NCI-H1048 (cell line): ENCODE data around the gene DAPK1.
"Not testable (repeated sequence)": the region's sequence is repeated elsewhere in the genome, so short reads cannot be mapped to it uniquely, and the experiment has no call there.

Experiments
- DNase-seq: peaks from one replicate; lab custom pipeline; 2025; lab: John Stamatoyannopoulos, UW

DAPK1 gene

GRCh38 chr9:87545858-87546257, 48.2 kb downstream of the DAPK1 start:
- DNase-seq, result no peak

DNA sequence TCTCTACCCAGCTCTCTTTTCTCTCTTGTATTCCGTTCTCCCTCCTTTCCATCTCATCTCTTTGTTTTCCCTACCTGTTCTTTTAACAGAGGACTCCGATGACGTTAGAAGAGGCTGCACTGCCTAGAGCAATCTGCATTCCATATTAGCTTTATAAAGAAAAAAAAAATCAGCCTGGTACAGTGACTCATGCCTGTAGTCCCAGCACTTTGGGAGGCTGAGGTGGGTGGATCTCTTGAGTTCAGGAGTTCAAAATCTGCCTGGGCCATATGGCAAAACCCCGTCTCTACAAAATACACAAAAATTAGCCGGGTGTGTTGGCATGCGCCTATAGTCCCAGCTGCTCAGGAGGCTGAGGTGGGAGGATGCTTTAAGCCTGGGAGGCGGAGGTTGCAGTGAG, 49.0 kb downstream of the DAPK1 start:
- no peak for DNase-seq

DNA sequence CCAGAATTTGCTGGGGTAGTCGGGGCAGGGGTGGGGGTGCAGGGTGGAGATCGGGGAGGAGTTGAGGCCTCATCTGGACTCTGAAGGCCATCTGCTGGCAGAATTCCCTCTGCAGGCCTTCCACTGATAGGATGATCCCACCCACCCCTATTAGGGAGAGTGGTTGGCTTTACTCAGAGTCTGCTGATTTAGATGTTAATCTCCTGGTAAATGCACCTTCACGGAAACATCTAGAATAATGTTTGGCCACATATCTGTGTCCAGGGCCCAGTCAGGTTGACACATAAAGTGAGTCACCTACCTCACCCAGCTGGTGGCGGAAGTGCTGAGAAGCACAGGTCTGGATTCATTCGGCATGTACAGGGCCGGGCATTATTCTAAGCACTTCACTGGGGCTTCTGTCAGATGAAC, 50.0 kb downstream of the DAPK1 start:
- no peak for DNase-seq

- DNase-seq, result no peak
These were observed 50.5 kb downstream of the DAPK1 start for GRCh38 chr9:87548159-87548558.

- not testable (repeated sequence) for DNase-seq
These were observed 51.4 kb downstream of the DAPK1 start for GRCh38 chr9:87549088-87549487.

DNA sequence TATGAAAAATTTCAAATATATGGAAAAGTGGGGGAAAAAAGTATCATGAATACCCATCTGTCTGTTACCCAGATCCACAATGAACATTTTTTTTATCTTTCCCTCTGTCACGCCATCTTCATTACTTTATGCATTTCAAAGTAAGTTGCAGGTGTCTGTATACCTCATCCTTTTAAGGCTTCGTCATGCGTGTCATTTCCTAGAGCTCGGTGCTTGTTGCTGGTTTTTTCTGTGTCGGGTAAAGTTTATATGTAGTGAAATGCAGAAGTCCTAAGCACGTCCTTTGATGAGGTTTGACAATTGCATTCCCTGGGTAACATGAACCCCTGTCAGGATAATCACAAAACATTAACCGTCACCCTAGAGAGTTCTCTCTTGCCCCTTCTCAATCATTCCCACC, 52.1 kb downstream of the DAPK1 start:
- DNase-seq, result no peak

GRCh38 chr9:87550253-87550954, 52.7 kb downstream of the DAPK1 start:
- DNase-seq, result no peak

DNA sequence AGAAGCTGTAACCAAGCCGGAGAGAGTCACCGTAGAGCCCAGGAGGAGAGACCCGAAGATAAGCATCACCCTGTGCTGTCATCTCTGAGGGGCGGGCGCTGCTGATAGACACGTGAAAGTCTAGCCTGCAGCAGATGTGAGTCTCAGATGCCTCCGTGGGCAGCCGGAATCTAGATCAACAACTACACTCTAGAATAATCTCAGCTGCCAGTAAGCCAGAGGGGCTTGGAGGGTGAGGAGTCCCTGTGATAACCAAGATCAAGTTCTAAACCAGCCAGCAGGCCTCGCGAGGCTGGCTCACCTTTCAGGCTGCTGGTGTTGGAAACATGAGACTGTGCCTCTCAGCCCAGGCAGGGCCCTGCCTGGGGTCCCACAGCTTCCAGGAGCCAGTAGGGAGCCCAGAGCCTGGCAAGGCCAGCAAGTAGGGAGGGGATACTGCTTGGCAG, 54.1 kb downstream of the DAPK1 start:
- no peak for DNase-seq

DNA sequence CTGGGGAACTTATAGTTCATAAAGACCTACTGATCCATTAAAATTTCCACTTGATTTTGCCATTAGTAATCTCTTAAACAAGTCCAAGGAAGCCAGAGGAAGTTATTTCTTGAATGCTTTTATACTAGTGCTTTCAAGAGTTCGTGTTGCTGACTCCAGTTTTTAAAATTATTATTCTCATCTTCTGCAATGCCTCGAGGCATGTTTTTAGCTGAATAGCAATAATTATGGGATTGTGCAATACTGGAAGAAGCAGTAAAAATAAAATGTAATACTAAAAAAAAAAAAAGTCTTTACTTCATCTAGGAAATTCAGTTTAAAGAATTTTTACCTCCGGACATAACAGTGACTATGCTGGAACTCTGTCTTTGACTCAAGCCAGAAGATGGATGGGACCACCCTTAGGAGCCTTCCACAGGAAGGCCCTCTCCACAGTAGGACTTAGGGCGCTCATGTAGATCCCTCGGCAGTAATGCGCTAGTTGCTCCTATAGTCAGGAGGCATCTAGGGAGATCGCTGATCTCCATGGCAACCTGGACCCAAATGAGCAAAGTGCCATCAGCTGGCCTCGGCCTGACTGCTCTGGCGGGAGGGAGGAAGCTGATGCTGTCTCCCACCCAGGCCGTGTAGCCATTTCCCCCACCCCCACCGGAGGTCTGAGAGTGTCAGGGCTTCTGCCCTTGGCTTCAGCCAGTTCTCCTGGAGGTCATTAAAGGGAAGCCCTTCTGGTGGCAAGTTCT, 56.7 kb downstream of the DAPK1 start:
- no peak for DNase-seq

DNA sequence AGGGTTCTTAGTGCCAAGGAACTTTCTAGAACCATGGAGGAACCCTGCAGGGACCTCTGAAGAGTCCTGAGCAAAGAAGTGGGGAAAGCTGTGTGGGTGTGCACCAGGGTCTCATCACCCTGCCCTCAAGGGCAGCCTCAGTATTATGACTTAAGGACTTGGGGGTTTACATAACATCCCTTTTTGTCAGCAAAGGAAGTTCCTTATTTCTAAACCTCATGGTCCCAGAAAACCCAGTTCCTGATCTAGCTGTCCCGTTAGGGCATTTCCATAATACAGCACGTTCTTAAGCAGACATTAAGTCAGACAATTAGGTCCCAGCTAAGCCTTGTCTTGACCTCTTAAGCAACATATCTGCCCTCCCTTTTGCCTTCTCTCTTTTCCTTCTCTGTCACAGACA, 57.3 kb downstream of the DAPK1 start:
- no peak for DNase-seq

DNA sequence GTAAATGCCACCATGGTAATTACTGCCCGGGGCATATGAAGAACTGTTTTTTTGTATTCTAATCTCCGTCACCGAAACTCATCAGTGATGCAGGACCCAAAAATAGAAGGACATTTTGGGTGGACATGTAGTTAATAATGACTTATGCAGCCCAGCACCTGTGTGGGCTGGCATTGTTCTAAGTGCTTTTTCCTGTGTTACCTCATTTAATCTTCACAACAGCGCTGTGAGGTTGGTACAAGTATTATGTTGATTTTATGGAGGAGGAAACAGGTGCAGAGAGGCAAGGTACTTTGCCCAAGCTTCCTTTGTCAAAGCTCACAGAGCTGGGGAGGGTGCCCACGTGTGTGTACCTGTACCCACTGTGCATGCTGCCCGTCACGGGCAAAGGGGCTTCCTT, 58.4 kb downstream of the DAPK1 start:
- no peak for DNase-seq

GRCh38 chr9:87556821-87557220, 59.2 kb downstream of the DAPK1 start:
- DNase-seq, result no peak

GRCh38 chr9:87557996-87558395, 60.3 kb downstream of the DAPK1 start:
- DNase-seq, result no peak

GRCh38 chr9:87558606-87559190, 61.0 kb downstream of the DAPK1 start:
- no peak for DNase-seq

DNA sequence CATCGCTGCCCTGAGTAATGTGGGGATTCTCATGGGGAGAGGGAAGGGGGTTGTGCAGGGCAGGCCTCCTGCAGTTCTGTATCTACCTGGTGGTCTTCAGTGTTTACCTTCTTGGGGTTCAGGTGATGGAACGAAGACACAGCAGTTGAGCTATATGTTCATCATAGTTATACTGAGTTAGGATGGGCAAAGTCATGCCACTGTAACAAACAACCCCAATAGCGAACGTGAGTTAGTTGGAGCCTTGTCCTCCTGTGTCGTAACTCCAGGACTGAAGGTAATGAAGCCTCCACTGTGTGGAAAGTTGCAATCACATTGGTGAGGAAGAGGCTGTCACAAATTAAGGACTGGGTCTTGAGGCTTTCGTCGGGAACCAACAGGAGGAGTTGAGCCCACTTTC, 64.4 kb downstream of the DAPK1 start:
- no peak for DNase-seq

DNA sequence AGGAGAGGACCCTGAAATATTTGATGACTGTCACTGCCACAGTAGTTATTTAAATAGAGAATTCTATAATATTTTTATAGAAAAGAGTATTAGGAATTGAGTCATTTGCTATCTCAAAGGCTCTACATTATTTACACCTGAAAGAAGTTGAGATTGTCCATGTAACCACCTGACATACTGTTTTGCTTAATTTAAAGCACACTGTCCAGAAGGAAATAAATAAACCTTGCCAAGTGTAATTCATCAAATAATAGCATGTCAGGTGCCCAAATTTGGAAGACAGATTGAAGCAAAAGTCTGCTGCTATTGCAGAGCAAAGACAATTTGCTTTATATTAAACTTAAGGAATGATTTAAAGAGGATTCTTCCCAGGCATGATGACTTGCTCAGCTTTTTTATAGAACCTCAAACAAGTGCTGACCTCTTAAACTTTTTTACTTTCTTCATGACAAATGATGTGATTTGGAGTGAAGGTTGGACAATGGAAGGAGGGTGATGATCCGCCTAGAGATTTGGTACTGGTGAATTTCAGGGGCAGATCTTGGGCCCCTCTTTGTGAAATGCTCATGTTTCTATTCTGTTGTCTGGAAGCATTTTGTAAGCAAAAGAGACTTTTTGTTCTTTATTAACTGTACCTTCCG, 65.0 kb downstream of the DAPK1 start:
- DNase-seq, result no peak

DNA sequence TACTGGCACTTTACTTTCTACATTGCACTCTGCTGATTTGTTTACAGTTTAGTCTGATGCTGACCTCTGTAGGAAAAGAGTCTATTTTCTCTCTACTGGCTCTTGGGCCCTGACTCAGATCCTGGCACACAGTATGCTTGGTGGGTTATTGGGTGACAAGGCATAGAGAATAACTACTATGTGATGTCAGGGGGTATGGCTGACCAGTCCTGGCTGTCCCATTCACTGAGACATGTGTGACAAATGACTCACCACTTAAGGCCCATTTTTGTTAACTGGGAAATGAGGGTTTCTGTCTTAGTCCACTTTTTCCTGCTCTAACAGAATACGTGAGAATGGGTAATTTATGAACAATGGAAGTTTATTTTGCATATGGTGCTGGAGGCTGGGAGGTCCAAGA, 66.4 kb downstream of the DAPK1 start:
- no peak for DNase-seq

GRCh38 chr9:87564791-87565241, 67.1 kb downstream of the DAPK1 start:
- DNase-seq, result no peak

DNA sequence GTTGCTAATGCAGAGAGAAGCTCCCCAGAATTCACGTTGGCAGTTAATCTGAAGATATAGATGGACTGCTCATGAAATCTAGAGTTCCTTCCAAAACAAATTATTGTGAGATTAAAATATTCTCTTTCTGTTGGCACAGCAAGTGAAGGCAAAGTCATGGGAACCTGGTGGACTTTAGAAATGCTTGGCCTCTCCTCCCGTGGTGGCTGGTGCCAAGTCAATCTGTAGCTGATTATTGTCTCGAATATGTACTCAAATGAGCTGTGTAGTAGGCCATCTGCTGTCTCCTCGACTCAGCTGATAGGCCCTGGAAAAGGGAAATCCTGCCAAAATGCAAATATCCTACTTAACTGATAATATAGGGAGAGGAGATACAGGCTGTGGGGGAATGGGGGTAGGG, 69.3 kb downstream of the DAPK1 start:
- DNase-seq, result peak; percentile 78

DNA sequence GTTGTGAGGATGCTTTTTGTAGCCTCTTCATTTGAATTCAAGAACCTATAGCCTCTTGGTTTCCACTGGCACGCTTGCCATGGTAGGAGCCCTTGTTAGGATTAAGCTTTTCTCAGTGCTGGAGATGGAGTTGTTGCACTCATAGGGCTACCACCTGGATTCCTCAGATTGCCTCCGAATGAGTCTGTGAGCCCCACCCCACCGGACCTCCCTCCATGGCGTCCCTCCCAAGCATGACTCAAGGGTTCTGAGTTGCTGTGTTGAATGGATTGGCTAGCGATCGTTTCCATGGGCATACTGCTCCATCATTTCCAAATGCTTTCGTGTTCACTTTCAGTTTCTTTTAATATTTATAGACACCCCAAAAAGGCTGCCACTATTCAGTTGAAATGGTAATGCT, 69.9 kb downstream of the DAPK1 start:
- DNase-seq, result no peak

DNA sequence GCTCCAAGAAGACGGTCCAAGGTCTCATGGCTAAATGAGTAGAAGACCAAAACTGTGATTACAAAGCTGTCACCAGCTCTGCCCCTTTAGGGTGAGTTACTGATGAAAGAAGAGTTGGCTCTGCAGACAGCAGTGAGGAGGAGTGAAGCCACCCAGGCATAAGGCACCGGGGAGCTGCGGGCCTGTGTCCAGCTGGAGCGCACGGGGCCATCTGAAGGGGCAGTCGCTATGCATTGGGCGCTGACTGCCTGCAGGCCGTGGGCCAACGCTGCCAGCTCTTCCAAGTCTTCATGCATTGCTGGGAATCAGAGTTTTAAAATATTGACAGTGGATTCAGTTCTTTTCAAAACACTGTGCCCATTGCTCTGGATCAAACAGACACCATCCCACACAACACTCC, 70.3 kb downstream of the DAPK1 start:
- no peak for DNase-seq

DNA sequence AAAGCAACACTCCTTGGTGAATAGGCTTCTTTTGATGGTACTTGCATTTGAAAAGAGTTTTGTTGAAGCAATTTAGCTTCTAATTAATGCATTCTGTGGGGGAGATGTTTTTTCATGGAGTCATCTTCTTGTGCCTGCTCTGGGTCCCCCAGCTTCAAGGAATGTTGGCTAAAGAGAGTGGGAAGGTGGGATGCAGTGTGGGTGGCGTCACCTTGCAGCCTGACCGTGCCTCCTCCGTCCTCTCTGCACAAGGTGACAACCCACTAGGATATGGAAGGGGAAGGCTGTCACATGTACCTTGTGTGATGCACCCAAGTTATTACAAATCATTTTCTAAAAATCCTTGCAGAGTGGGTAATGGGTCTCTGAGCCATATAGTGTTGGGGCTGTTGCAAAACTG, 70.7 kb downstream of the DAPK1 start:
- DNase-seq, result no peak

DNA sequence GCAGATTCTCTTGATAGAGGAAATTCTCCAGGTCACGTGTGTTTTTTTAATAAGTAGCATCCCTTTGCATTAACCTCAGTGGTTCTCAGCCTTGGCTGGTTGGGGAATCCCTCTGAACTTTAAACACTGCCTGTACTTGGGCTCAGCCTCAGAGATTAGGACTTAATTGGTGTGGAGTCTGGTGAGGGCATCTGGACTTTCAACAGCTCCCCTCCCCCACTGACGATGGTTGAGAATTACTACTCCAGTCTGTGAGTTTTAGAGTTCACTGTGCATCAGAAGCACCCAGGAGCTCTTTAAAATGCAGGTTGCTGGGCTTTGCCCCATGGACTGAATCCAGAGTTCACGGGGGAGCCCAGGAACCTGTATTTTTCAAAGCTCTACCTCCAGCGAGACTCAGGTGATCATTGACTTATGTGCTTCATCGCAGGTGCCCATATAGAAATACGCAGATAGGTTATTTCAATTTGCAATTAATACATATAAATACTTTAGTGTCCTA, 71.4 kb downstream of the DAPK1 start:
- DNase-seq, result no peak
